GM23248 (cell line): ENCODE data around the gene SLC43A2.

Experiments
- EZH2 ChIP-seq: fragments of 200-600 bp; sonication (generic); IDR thresholded peaks from 2 replicates; pipeline ENCODE4 v1.6.1; 2018; ENCODE audit warnings: antibody characterized with exemption, mild to moderate bottlenecking; ENCODE audit not compliant: insufficient read depth, poor library complexity, severe bottlenecking
- EZH2phosphoT487 ChIP-seq: fragments of 200-600 bp; sonication (generic); IDR thresholded peaks from 2 replicates; pipeline ENCODE4 v1.6.1; 2018; ENCODE audit warnings: antibody characterized with exemption, moderate library complexity, mild to moderate bottlenecking, low read depth; ENCODE audit not compliant: insufficient read depth

DNA sequence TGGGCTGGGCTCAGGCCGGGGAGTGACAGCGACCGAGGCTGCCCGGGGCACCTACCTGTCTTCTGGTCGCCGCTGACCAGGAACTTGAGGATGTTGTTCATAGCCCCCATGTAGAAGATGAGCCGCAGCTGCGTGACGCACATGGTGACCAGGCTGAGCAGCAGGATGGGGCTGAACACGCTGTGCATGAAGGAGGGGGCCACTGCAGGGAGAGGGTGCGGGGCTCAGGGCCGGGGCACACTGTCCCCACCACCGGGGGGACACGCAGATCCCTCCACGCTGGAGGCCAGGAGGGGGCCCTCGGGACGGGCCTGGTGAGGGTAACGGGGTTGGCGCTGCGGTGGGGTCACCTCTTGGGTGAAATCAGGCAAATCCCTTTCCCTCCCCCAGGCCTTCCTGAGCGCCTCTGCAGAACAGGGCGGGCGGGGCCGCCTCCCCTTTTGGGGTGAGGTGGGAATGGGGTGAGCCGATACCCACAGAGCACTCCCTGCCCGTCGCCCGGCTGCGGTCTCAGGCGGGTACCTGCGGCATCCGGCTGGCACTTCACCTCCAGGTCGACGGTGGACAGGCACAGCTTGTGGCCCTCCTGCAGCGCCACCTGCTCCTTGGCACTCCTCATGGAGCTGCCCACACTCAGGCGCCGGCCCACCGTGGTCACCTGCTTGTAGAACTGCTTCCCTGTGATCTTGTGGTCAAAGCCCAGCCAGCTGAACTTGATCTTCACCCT lies 37.7 kb downstream of the SLC43A2 start:
- TF ChIP-seq EZH2 (no peak), EZH2phosphoT487 (no peak)
